AG08395 (cell line): Measurements from ENCODE around the gene GHDC.
"Not testable (repeated sequence)": the region's sequence is repeated elsewhere in the genome, so short reads cannot be mapped to it uniquely, and the experiment has no call there.

Experiments
- DNase-seq: peaks from one replicate; pipeline ENCODE4 v3.0.0; 2012; ENCODE audit warnings: mixed read lengths, low spot score

The GHDC gene

GRCh38 chr17:42153919-42154742 lies 40.2 kb downstream of the GHDC start:
- DNase-seq: no peak

DNA sequence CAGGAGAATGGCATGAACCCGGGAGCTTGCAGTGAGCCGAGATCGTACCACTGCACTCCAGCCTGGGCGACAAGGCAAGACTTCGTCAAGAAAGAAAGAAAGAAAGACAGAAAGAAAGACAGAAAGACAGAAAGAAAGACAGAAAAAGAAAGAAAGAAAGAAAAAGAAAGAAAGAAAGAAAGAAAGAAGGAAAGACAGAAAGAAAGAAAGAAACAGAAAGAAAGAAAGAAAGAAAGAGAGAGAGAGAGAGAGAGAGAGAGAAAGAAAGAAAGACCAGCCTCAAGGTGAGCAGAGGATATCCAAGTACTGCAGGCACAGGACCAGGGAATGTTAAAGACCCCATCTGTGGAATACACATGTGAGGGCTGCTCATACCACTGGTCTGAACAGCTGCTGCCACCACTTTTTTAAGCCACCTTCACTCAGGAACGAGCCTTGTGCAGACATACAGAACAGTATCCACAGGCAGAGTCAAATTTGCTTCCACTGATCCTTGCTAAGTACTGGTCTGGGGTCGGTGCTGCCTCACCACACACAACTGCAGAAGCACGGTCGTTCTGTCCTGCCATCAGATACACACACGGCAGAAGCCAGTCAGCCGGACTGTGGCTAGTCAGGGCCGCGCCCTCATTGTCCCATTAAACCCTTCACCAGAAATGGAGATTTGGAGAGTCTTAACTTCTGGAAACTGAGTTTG lies 47.2 kb downstream of the GHDC start:
- no peak for DNase-seq

- not testable (repeated sequence) for DNase-seq
Measured at GRCh38 chr17:42143138-42143537, 51.2 kb downstream of the GHDC start.

DNA sequence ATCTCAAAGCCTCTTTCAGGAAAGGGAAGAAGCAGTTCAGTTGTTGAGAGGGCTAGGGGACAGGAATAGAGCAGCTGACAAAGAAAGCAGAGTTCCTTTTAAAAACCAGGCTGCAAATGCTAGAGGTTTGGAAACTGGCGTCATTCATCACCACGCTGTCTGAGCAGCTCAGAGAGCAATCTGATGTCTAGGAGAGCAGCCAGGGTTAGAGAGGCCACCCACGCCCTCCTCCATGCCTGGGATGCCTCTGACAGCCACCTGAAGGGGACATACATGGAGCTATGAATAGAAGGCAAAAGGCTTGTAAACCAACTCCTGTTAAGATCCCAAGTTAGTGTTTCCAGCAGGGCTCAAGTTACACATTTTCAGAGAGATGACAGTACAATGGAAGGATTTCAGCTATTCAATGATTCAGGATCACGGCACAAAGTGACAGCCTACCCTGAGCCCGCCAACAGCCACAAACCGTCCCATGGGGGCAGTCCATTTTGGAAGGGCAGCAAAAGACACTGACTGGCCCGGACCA lies 51.9 kb downstream of the GHDC start:
- DNase-seq: peak; percentile 82

DNA sequence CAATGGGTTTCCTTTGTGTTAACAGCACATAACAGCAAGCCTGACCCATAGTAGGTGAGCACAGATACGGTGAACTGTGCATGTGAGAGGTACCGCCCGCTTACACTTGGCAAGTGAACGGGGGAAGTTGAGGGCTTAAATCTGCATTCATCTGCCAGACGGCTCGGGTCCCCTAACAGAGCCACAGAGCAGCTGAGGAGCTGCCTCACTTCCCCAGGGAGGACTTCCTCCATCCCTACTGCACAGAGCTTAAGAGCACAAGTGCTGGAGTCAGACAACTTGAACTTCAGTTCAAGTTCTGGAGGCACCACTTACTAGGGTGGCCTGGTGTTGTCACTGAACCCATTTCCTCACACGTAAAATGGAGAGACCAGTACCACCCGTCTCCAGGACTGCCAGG lies 52.9 kb downstream of the GHDC start:
- DNase-seq: no peak

GRCh38 chr17:42140690-42141089 lies 53.6 kb downstream of the GHDC start:
- not testable (repeated sequence) for DNase-seq
